Transverse colon (tissue), 3 donors: ENCODE data around the gene ATRAID.

ENCODE experiments used
- POLR2A ChIP-seq: fragments of 450-650 bp; IDR thresholded peaks from one replicate; pipeline ENCODE4 v1.6.1; 2016; ENCODE audit warnings: antibody characterized with exemption, mild to moderate bottlenecking, moderate library complexity
- TF ChIP-seq, protein P1 (sequence below), 5 experiments: fragments of 200-600 bp in 3 of 5; fragments of 450-650 bp in 2 of 5; sonication (generic) in 3 of 5; IDR thresholded peaks; 1 replicate in 2 of 5; 2 replicates in 3 of 5; pipeline ENCODE4 v1.5.1; 2016 to 2017; ENCODE audit warnings: antibody characterized with exemption in 5 of 5, inconsistent platforms in 3 of 5, mild to moderate bottlenecking in 2 of 5, moderate library complexity in 1 of 5

DNA sequence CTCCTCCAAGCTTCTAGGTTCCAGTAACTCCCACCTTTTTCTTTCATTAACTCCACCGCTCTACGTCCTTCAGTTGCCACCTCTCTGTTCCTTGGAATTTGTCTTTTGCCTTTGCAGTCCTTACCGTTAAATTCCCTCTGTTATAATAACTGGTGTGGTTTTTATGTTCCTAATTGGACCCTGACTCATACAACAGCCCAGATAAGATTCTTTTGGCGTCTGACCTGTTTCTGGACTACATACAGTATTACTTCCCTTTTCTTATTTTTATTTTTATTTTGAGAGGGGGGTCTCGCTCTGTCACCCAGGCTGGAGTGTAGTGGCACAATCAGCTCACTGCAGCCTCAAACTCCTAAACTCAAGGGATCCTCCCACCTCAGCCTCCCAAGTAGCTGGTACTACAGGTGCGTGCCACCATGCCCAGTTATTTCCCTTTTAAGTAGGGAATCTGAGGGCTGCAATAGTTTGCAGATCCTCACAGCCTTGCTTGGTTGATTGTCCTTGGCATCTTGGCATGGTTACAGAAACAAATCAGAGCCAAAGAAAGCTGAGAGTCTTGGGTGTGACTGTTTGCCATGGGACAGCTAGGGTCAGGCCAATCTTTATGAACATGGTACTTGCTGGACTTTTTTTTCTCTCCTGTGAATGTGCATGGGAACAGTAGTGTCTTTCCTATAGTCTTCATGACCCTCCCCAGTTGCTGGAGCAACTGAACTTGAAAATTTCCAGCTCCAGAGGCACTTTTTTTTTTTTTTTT lies 41.1 kb upstream of the ATRAID start:
- TF ChIP-seq, protein P1, sequence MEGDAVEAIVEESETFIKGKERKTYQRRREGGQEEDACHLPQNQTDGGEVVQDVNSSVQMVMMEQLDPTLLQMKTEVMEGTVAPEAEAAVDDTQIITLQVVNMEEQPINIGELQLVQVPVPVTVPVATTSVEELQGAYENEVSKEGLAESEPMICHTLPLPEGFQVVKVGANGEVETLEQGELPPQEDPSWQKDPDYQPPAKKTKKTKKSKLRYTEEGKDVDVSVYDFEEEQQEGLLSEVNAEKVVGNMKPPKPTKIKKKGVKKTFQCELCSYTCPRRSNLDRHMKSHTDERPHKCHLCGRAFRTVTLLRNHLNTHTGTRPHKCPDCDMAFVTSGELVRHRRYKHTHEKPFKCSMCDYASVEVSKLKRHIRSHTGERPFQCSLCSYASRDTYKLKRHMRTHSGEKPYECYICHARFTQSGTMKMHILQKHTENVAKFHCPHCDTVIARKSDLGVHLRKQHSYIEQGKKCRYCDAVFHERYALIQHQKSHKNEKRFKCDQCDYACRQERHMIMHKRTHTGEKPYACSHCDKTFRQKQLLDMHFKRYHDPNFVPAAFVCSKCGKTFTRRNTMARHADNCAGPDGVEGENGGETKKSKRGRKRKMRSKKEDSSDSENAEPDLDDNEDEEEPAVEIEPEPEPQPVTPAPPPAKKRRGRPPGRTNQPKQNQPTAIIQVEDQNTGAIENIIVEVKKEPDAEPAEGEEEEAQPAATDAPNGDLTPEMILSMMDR (IDR thresholded peaks at IDR 0.05), result no peak
- no peak for TF ChIP-seq POLR2A
